ENCODE data around the gene DOCK3.
"Not testable (repeated sequence)": the region's sequence is repeated elsewhere in the genome, so short reads cannot be mapped to it uniquely, and the experiment has no call there.

Gene DOCK3

DNA sequence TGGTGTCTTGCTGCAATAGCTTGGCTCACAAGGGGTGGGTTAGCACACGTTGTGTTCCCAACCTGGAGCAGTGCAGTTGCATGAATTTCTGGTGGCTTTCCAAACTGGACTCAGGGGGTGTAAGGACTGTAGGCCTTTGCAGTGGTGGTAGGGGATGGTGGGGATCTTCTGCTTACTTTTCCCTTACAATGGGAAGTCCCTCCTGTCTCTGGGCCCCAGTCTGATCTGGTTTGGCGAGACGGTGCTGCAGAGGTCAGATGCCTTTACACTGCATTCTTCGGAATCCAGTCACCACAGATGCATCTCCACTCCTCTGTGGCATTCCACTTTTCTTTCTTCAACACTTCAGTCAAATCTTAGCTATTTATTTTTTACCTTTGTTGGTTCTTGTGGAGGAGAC, 132.1 kb downstream of the DOCK3 start:
- FAIRE-seq, result no peak

GRCh38 chr3:50807266-50807665, 132.5 kb downstream of the DOCK3 start:
- no peak for FAIRE-seq

- FAIRE-seq, result no peak
Observed at GRCh38 chr3:50811893-50812292, 137.2 kb downstream of the DOCK3 start.

DNA sequence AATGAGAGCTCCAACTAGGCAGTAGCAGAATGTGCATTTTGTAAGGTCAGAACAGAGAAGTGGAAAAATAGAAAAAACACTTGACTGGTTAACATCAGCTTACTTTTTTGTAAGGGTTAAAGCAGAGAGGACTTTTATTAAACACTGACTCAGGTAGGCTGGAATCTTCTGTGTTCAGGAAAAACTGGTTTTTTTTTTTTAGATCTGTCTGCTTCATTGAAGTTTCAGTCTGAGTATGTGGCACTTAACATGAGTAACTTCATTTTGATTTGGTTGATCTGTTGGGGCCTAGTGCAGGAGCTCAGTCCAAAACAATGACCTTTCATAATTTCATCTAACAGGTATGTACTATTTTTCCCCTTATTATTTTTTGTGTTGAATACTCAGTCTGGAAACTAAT, 141.1 kb downstream of the DOCK3 start:
- no peak for FAIRE-seq

GRCh38 chr3:50816894-50817293, 142.2 kb downstream of the DOCK3 start:
- FAIRE-seq, result no peak

GRCh38 chr3:50817756-50818529, 143.2 kb downstream of the DOCK3 start:
- no peak for FAIRE-seq

DNA sequence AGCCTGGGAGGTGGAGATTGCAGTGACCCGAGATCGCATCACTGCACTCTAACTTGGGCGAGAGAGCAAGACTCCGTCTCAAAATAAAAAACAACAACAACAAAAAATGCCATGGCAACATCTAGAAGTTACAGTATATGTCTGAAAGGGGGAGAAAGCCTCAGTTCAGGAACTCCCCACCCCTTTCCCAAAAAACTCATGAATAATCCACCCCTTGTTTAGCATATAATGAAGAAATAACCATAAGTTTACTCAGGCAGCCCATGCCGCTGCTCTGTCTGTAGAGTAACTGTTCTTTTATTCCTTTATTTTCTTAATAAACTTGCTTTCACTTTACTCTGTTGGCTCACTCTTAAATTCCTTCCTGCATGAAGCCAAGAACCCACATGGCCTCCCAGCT, 145.2 kb downstream of the DOCK3 start:
- FAIRE-seq, result no peak

DNA sequence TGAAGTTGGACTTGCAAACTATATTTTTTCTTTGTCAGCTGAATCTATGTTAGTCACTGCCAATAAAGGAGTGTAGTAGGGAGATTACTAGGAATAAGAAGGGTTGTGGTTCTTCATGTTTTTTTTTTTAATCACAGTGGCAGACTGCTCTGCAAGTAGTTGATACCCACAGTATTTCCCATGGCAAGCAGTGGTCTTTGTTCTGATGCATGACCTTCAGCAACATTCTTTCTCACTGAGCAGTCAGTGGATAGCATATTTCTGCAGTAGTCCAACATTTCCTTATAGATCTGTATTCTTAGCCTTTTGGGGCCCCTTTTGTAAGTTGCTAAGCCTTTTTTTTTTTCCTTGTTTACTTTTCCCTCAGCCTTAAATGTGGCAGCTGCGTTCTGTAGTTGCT, 151.1 kb downstream of the DOCK3 start:
- no peak for FAIRE-seq

DNA sequence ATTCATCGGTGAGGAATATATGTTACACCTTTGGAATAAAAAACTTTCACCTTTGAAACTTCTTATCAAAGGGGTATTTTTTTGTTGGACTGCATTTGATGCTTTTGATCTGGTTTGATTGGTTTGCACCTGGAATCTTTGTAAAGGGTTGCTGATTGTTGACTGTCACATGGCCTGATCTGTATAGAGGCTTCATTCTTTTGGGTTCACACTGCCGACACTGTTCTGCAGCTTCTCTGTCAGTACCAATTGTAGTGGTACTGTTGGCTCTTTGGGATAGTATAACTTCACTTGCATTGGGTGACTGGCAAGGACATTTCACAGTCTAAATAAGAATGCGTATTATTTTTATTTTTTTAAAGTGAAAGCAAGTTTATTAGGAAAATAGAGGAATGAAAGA, 155.7 kb downstream of the DOCK3 start:
- FAIRE-seq, result no peak

DNA sequence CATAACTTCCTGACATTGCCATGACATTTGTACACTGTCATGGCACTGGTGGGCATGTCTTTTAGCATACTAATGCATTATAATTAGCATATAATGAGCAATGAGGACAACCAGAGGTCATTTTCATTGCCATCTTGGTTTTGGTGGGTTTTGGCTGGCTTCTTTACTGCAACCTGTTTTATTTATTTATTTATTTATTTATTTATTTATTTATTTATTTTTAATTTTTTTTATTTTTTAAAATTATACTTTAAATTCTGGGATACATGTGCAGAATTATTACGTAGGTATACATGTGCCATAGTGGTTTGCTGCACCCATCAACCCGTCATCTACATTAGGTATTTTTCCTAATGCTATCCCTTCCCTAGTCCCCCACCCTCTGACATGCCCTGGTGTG, 156.3 kb downstream of the DOCK3 start:
- FAIRE-seq, result not testable (repeated sequence)

DNA sequence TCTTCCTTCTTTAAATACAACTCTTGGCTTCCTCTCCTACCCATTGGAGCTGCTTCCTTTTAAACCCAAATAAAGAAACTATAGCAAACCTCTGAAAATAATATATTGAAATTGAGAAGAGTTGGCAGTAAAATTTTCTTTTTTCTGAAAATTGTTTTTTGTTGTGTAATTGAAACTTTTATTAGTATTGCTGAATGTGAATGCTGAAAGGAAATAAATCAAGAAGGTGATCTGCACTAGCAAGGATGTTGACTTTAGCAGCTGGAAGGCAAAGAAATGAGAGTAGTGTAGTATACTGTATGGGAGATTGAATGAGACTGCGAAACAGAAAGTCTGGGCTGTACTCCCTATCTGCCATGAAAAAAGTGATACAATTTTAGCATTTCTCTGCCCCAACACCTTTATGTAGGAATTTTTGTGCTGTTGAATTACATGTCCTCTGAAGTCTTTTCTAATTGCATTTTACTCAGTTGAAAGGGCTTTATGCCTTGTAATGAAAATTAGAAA, 166.3 kb downstream of the DOCK3 start:
- FAIRE-seq, result no peak

DNA sequence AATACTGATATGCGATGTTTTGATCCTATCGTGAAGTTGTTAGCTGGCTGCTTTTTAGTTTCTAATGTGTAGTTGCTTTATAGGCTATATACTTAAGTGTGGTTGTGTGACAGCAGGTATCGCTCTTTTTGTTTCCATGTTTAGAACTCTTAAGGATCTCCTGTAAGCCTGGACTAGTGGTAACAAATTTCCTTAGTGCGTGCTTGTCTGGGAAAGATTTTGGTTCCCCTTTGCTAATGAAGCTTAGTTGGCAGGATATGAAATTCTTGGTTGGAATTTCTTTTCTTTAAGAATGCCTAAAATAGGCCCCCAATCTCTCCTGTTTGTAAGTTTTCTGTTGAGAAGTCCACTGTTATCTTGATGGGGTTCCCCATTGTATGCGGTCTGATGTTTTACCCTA, 173.6 kb downstream of the DOCK3 start:
- no peak for FAIRE-seq

- no peak for FAIRE-seq
Observed at GRCh38 chr3:50850639-50851511, 176.1 kb downstream of the DOCK3 start.

- no peak for FAIRE-seq
Observed at GRCh38 chr3:50853936-50854335, 179.2 kb downstream of the DOCK3 start.

DNA sequence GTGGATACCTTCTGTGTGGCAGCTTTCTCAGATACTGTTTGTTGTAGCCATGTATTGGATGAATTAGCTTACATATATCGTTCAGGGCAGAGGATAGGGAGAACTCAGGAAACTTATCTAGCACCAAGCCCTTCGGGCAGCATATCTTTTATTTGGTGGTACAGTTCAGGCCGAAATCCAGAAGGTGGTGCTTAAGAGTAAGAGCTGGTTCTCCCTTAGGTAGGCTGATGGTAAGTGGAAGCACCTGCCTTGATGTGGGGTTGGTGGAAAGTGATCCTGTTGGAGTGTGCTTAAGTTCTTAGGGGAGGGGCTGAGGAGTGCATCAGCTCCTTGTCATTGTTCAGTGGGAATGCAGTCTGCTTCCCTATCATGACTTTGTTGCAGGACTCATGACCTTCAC, 187.5 kb downstream of the DOCK3 start:
- no peak for FAIRE-seq

- no peak for FAIRE-seq
Observed at GRCh38 chr3:50873376-50874157, 198.8 kb downstream of the DOCK3 start.

DNA sequence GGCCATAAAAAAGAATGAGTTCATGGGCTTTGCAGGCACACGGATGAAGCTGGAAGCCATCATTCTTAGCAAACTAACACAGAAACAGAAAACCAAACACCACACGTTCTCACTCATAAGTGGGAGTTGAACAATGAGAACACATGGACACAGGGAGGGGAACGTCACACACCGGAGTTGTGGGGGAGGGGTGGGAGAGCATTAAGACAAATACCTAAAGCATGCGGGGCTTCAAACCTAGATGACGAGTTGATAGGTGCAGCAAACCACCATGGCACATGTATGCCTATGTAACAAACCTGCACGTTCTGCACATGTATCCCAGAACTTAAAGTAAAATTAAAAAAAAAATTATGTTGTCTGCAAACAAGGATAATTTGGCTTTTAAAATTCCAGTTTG, 200.1 kb downstream of the DOCK3 start:
- not testable (repeated sequence) for FAIRE-seq

DNA sequence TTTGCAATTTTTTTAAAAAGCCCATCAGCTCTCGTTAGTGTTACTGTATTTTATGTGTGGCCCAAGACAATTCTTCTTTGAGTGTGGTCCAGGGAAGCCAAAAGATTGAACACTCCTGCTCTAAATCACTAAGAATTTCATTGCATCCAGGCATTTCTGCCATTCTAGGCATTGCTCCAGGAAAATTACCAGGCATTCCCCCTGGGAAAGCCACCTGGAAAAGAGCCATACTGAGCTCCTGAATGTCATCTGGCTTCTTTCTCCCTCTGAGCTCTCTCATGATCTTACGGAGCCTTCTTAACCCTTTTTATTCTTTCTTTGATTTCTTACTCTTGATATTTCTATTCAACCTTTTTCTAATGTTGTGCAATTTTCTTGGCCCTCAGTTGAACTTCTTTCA, 202.2 kb downstream of the DOCK3 start:
- FAIRE-seq, result no peak

- FAIRE-seq, result not testable (repeated sequence)
Observed at GRCh38 chr3:50882733-50883132, 208.0 kb downstream of the DOCK3 start.

DNA sequence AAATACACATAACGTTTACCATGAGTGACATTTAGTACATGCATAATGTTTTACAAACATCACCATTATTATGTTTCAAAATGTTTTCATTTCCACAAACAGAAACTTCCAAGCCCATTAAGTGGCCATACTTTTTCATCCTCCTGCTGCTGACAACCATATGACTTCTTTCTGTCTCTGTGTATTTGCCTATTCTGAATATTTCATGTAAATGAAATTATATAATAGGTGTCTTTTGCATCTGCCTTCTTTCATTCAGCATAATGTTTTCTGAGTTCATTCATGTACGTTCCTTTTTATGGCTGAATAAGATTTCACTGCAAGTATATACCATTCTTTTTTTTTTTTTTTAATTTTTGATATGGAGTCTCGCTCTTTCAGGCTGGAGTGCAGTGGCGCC, 209.0 kb downstream of the DOCK3 start:
- FAIRE-seq, result no peak

GRCh38 chr3:50885070-50885850, 210.5 kb downstream of the DOCK3 start:
- no peak for FAIRE-seq

DNA sequence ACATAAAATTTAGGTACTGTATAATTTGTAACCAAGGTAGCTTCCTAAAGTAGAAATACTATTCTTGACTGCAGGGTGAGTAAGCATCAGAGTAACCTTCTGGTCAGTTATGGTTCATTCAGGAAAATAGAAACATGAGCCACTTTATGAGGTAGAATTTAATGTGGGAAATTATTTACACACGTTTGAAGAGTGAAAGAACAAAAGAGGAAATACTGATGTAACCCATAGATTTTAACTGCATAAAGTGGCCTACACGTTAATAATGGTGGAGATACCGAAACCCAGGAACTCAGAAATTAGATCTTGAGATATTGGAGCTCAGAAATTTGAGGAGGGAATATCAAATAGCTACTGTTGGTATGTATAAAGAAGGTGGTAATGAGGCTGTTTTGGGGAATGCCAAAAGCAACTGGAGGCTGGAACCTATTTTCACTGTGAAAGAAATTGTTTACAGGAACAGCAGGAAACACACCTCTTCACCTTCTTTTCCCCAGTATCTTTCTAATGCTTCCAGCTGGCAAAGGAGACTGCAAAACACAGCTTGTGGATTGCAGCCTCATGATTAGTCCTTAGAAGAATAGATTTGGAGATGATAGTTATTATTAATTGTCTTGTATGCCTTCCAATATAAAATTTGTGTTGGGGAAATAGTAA, 216.1 kb downstream of the DOCK3 start:
- no peak for FAIRE-seq

All from TTC549 (cell line).